Stimulated activated CD4-positive, alpha-beta T cell treated with anti-CD3 and anti-CD28 coated beads, Interleukin-15, amount 100 ng/mL, for 24 hours (primary cell): ENCODE measurements around the gene ACVR1.
"Not testable (repeated sequence)": the region's sequence is repeated elsewhere in the genome, so short reads cannot be mapped to it uniquely, and the experiment has no call there.

ENCODE experiments used
- DNase-seq: peaks from one replicate; pipeline ENCODE4 v3.0.0-alpha.2; 2020

The ACVR1 gene

GRCh38 chr2:157891643-157892041 is 15.5 kb upstream of the ACVR1 start:
- DNase-seq = no peak

DNA sequence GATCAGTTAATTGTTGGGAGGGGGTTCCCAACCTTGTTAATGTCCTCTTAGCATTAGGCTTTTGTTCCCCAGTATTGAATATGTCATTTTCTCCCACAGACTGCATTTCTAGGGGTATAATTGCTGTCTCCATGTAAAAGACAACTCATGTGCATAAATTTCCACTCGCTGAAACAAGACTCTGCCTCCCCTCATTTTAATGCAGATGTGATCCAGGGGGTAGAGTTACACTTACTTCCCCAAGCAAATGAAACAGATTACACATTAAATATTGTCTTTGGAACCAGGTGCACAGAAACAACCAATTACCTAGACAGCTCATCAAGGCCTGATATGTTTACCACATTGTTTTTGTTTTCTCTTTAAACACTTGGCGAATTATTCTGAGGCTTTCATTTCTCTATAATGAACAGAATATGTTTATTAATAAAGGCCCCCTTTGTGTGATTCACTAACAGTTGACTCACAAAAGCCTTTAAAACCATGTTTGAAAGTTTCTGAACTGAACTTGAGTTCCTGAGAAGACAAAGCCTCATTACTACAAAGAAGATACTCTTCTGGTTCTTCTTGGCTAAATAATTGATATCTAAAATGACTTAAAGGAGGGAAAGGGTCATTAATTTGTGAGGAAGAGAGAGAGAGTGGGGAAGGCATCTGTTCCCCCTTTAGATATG is 15.0 kb upstream of the ACVR1 start:
- no peak for DNase-seq

DNA sequence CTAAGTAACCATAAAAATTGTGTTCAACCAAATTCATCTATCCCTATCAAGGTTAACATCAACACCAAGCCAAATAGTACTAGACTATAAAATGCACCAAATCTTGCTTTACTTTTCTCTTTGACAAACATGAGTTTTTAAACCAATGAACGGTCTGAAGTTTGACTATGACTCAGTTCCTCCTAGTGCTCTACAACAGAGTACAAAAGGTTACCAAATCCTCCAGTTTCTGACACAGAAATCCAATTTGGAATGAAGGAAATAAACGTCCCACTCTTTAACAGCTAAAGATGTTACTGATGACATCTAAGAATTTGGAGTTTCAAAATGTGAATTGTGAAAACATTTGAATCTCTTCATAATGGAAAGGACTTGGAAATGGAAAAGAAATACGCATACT is 11.8 kb upstream of the ACVR1 start:
- DNase-seq = no peak

DNA sequence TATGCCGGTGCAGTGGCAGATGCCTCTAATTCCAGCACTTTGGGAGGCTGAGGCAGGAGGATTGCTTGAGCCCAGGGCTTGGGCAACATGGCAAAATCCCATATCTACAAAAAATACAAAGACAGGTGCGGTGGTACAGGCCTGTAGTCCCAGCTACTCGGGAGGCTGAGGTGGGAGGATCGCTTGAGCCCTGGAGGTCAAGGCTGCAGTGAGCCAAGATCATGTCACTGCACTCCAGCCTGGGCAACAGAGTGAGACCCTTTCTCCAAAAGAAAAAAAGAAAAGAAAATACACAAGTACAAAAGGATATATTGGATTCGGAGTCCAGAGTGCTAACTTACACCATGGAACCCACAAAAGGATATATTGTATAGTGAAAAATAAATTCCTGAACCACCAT is 8.4 kb upstream of the ACVR1 start:
- DNase-seq = not testable (repeated sequence)

DNA sequence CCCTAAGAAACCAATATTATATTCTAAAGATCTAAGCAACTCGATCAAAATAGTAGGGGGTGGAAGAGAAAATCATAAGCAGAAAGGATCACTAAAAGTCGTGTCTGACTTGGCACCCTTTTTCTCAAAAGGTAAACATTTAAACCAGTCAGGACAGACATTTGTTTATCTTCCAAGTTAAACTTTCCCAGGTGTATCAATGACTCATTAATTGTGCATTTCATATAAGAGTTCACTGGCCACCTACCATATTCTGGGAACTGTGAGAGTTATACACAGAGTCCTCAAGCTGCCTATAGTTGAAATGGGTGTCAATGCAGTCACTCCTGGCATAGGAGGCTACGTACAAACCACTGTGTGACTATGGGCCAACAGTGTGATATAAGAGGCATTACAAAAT is 4.8 kb upstream of the ACVR1 start:
- no peak for DNase-seq

- DNase-seq = no peak
Observed at GRCh38 chr2:157877761-157878400, 1.8 kb upstream of the ACVR1 start.

- DNase-seq = no peak
Observed at GRCh38 chr2:157876786-157877138, 632 bp upstream of the ACVR1 start.

DNA sequence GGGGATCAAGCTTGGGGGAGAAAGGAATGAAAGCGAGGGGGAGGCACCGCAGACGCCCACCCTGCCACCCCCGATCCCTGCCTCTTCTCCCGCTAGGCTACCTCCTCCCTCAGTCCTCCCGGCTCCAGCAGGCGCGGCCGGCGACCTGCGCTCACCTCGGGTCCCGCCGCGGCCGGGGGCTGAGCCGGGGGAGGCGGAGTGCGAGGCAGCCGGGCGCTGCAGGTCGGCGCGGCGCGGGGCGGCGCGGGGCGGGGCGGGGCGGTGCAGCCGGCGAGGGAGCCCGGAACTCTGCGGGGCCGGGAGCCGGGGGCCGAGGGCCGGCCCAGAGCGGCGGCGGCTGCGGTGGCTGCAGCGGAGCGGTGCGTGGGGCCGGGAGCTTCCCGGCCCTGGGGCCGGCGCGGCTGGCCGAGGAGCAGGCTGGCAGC is 477 bp downstream of the ACVR1 start:
- DNase-seq = peak; percentile 74

GRCh38 chr2:157874997-157875640 is 1.0 kb downstream of the ACVR1 start:
- peak; percentile 39 for DNase-seq

DNA sequence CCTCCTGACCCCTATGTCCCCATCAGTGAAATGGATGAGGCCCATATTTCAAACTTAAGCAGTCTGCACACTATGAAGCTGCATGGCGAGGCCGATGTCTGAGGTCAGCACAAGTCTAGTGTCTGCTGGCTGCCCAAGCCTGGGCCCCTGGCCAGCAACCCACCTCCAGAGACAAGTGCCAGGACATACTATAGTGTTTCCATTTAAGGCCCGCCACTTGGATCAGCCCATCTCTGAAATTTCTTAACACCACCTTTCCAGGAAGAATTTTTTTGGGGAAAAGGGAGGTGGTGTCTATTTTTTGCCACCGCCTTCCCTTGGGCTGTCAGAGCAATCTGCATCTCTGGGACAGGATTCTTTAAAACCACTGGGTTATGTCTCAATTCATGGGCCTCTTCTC is 1.8 kb downstream of the ACVR1 start:
- no peak for DNase-seq

DNA sequence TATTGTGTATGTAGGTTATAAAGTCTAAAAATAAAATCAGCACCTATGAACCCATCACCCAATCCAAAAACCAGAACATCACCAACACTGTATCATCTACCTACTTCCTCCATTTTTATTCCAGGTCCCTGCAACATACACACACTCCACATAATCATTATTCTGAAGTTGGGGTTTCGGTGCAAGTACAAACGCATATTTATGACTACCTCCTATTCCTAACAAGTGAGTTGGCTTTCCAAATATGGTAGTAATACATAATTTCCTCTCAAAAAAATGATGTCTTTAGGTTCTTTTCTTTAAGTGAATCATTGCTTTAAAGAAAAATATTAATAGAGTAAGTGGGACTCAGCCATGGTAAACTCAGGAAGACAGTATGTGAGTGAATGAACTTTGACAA is 3.3 kb downstream of the ACVR1 start:
- no peak for DNase-seq

- no peak for DNase-seq
Observed at GRCh38 chr2:157871415-157871814, 4.7 kb downstream of the ACVR1 start.

DNA sequence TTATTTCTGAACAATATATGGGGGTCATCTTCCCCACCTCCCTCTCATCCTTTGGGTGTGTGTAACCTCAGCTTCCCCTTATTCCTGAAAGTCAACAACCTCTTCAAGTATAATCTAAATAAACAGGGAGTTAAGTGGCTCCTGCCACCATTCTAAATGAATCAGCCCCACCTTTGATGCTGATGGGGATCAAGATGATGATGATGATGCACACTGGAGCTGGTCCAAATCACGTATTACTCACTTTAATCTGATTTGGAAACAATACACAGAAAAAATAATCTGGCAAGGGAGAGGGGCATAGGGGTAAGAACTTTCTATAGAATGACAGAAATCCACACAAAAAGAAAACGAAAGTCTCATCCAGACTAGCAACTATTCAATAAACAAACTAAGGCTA is 7.1 kb downstream of the ACVR1 start:
- DNase-seq = peak; percentile 23

DNA sequence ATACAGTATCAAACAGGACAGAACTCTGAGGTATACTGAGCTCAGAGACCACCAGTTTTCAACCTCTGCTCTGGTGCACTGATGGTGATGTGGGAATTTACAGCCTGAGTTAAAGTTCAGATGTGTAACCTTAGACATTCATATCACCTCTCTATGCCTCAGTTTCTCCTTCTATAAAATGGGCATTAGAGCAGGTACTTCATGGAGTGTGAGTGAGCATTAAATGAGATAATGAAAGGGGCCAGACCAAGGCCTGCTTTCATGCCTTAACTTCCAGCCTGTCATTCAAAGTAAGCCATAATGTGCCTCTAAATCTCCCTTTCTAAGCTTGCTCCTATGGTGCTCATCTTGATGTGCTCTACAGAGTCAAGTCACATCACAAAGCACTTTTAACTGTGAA is 8.4 kb downstream of the ACVR1 start:
- no peak for DNase-seq

GRCh38 chr2:157866666-157867642 is 9.2 kb downstream of the ACVR1 start:
- no peak for DNase-seq

DNA sequence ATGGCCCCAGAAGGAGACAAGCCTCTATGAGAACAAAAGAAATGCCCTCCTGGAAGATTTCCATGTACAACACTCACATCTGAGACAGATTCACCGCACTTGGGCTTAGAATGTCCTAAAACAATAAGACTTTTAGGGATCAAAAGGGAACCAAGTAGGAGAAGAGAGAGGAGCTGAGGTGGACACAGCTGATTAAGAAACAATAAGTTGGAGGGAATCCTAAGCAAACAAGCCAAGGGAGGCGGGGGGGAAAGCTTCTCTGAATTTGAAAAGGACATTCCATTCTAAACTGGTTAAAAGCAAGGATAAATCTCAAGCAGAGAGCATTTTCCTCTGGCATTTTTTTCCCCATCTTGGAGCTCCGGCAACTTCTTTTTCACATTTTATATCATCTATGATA is 9.9 kb downstream of the ACVR1 start:
- DNase-seq = no peak

GRCh38 chr2:157864857-157865430 is 11.2 kb downstream of the ACVR1 start:
- no peak for DNase-seq

- no peak for DNase-seq
Observed at GRCh38 chr2:157858846-157859245, 17.3 kb downstream of the ACVR1 start.

DNA sequence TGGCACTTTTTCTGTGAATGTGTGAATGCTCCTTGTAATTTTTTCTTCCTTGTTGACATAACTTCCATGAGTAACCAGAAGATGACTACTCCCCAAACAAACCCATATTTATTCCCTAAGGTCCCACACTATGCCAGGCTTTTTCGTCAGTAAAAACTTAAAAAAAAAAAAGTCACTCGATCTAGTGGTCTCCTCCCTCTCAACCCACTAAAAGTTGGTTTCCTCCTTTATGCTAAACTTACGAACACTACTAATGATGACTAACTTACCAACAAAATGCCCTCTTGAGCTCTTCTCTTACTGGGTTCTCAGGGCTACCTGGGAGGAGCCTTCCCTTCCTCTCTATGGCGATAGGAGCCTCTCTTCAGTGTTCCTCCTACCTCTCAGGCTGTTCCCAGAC is 18.2 kb downstream of the ACVR1 start:
- DNase-seq = no peak

DNA sequence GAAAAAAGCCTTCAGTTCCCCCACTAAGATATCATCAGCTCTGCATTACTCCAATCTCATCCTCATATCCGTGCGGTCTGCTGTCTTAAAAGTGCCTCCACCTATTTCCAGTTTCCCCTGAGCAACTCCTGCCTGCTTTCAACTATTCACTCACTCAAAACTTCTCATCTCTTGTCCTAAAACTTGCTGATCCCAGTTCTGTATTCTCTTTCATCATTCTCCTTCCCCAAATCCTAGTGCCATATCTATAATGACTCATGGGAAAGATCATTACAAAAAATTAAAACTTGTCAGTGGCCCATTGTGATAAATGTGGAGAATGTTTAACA is 20.0 kb downstream of the ACVR1 start:
- no peak for DNase-seq

DNA sequence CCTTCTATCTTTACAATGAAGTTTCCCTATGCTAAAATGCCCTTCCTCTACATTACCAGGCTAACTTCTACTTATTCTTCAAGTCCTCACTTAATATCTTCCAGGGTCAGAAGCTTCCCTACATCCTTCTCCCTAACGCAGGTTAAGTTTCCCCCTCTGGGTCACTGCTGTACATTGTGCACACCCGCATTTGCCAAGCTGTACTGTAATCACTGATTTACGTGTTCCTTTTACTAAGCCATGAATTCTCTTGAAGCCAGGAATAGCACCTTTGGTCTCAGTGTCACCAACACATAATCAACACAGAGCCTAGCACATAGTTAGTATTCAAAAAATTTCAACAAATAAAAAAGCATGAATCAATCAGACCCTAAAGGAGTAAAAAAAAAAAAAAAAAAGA is 22.3 kb downstream of the ACVR1 start:
- DNase-seq = no peak

DNA sequence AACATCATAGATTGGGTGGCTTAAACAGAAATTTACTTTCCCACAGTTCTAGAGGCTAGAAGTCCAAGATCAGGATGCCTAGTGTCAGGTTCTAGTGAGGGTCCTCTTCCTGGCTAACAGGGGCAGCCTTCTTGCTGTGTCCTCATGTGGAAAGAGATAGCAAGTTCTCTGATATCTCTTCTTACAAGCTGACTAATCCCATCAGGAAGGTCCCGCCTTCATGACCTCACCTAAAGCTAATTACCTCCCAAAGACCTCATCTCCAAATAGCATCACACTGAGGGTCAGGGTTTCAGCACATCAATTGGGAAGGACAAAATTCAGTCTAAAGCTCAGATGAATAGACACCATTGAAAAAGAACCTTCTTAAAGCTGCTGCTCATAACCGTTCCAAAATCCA is 22.9 kb downstream of the ACVR1 start:
- DNase-seq = no peak

GRCh38 chr2:157849591-157849990 is 26.5 kb downstream of the ACVR1 start:
- DNase-seq = no peak
